Astrocyte (in vitro differentiated cells and primary cell): Measurements from ENCODE around the gene ULK2.

Source experiments
- EZH2 ChIP-seq: IDR thresholded peaks from 2 replicates; pipeline ENCODE4 v1.6.1; 2012; ENCODE audit warnings: mild to moderate bottlenecking, low read length, inconsistent platforms; ENCODE audit not compliant: insufficient read depth
- TF ChIP-seq, protein P1 (sequence below): IDR thresholded peaks from 2 replicates; pipeline ENCODE4 v1.5.1; 2011; ENCODE audit warnings: low read depth, mild to moderate bottlenecking, inconsistent platforms, low read length, moderate library complexity; ENCODE audit not compliant: insufficient read depth

DNA sequence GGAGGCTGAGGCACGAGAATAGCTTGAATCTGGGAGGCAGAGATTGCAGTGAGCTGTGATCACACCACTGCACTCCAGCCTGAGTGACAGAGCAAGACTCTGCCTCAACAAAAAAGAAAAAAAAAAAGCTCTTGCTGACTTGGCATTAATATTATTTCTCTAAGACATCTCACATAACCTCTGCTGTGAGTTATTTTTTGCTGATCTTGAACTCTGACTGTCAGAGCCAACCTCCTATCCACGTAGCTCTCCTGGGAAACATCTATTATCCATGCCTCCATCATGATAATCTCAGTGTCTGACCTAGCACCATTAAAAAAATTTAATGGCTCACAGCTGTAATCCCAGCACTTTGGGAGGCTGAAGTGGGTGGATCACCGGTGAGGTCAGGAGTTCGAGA is 12.7 kb upstream of the ULK2 start:
- TF ChIP-seq, protein P1, sequence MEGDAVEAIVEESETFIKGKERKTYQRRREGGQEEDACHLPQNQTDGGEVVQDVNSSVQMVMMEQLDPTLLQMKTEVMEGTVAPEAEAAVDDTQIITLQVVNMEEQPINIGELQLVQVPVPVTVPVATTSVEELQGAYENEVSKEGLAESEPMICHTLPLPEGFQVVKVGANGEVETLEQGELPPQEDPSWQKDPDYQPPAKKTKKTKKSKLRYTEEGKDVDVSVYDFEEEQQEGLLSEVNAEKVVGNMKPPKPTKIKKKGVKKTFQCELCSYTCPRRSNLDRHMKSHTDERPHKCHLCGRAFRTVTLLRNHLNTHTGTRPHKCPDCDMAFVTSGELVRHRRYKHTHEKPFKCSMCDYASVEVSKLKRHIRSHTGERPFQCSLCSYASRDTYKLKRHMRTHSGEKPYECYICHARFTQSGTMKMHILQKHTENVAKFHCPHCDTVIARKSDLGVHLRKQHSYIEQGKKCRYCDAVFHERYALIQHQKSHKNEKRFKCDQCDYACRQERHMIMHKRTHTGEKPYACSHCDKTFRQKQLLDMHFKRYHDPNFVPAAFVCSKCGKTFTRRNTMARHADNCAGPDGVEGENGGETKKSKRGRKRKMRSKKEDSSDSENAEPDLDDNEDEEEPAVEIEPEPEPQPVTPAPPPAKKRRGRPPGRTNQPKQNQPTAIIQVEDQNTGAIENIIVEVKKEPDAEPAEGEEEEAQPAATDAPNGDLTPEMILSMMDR: no peak
- TF ChIP-seq EZH2: no peak
